GM10847 (cell line): ENCODE measurements around the gene OLFML2B.

Experiments used
- POLR2A ChIP-seq: IDR thresholded peaks from 2 replicates; pipeline ENCODE4 v1.6.1; 2011; ENCODE audit not compliant: insufficient read length; ENCODE audit errors: extremely low read depth

OLFML2B gene

DNA sequence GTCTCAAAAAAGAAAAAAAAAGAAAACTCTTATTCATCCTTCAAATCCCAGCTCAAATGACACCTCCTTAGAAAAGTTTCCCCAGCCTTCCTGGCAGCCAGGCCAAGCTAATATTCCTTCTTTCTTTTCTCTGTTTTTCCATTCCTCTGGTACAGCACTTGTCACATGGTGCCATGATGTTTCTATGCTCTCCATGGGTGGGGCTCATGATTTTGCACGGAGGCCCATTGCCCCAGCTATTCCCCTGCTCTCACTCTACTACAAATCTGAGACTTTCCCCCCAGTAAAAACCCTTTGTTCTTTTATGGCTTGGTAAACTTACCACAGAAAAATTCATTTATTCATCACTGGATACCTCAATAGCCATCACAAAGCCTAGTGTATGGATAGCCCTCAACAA is 26.5 kb downstream of the OLFML2B start:
- TF ChIP-seq POLR2A: no peak

DNA sequence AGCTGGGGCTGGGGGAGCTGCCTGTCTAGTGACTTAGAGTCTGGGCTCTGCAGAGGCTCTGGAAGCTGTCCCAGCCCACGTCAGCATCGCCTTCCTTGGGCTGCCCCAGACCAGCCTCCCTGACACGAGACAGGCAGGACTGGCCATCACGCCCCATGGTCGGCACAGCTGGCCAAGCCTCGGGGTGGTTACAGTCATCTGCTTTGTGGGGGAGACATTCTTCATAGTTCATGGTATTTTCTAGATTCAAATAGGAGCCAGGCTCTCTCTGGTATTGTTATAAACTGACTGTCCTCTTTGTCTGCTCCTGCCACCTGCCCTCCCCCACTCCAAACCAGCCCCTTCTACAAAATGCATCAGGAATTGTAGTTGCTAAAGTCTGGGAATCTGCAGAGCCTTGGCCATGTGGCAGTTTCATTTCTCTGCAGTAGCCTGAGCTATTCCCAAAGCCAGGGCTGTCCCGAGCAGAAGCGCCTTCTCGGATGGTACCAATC is 29.4 kb downstream of the OLFML2B start:
- no peak for TF ChIP-seq POLR2A

DNA sequence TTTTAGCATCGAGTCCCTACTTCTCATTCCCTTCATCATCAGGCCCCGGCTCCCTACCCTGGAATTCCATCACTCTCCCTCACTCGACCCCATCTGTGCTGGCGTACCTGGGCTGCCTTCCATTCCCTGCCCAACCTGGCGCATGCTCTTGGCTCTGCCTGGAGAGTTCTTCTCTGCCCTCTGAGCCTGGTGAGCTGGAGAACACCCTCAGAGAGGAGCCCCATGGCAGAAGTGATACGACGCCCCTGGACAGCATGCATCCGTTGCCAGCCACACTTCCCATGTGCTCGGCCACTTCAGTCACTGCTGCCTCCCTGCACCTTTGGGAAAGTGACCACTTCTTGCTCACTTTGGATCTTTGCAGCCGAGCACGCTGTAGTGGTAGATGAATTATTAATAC is 30.1 kb downstream of the OLFML2B start:
- no peak for TF ChIP-seq POLR2A

DNA sequence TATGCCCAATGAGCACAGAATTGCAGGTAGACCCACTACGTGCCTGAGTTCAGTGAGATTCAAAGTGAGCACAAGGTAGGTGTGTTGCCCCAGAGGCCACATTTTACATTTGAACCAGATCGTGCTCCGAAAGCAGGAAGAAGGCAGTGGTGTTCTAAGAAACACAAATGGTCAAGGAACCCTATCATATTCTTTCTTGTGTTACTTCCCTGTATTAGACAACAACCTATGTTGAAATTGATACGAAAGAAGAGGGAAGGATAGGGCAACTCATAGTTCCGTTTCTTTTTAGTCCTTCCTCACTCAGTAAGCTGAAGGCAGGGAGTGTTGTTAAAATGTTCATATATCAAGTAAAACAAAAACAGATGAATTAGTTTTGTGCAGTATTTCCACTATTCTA is 33.9 kb downstream of the OLFML2B start:
- no peak for TF ChIP-seq POLR2A

DNA sequence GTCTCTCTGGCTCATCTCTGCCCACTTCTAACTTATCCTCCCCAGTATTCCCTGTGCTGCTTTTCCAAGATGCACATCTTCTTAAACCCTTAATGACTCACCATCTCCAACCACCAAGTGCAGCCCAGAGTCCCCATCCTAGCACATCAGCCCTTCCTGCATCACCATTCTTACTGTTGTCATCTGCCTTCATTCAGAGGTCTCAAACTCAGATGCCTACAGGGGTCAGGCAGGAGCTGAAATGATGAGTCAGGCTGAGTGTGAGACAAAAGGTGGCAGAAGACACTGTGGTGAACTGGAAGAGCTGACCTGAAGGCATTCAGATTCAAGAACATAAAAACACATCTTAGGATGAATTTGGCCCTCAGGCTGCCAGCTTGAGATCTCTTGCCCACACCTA is 34.6 kb downstream of the OLFML2B start:
- TF ChIP-seq POLR2A: no peak

DNA sequence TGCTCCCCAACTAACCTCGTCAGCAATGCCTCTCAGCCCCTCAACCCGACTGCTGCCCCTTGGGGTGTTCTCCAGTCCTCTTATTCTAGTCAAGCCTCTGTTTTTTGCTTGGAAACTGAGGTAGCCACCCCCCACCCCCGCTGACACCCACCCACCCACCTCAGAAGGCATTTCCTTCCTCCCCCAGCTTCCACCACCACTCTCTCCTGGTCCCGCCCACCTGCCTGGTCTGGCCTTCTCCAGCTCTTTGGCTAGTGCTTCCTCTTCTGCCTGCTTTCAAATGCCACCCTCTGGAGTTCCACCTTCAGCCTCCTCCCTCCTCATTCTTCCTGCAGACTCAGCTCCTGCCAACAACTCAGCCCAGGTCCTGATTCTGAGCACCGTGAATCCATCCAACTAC is 35.3 kb downstream of the OLFML2B start:
- no peak for TF ChIP-seq POLR2A

DNA sequence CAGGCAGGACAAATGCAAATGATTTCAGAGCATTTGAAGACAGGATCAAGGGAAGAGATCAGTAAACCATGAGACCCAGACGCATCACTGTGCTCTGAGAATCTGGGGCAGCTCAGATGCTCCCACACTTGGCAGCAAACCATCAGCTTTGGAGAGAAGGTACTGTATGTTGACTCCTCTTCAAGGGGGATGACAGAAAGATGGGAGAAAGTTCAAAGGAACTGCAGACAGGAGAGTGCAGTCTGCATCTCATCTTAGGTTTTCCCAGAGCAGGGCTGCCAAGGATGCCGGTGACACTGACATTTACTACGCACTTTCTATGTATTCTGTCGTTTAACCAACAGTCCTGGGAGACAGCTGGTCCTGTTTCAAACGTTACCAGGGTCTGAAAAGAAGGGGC is 35.8 kb downstream of the OLFML2B start:
- no peak for TF ChIP-seq POLR2A

DNA sequence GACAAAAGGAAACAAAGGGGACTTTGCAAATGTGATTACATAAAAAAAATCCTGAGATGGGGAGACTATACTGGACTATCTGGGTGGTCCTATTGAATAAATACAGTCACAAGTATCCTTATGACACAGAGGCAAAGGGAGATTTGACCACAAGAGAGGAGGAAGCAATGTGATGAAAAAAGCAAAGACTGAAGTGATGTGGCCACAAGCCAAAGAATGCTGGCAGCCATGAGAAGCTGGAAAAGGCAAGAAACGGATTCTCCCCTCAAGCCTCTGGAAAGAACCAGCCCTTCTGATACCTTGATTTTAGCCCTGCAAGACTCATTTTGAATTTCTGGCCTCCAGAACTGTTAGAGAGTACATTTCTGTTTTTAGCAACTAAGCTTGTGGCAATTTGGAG is 36.4 kb downstream of the OLFML2B start:
- TF ChIP-seq POLR2A: no peak

DNA sequence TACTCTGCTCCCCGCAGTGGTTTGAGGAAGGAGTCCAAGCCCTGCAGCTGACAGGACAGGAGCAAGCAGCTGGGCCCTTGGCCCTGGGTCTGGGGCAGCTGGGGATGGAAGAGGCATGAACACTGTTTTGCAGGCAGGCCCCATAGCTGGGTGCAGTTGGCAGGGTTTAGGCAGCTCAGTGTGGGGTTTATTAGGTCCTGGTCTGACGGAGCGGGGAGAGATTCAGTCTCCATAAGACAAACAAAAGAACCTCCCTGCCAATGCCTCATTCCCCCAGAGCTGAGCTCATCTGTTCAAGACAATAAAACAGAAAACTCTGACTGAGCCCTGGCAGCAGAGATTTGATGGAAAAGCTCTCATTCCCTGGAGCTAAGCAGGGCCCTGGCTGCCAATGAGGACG is 37.3 kb downstream of the OLFML2B start:
- no peak for TF ChIP-seq POLR2A

DNA sequence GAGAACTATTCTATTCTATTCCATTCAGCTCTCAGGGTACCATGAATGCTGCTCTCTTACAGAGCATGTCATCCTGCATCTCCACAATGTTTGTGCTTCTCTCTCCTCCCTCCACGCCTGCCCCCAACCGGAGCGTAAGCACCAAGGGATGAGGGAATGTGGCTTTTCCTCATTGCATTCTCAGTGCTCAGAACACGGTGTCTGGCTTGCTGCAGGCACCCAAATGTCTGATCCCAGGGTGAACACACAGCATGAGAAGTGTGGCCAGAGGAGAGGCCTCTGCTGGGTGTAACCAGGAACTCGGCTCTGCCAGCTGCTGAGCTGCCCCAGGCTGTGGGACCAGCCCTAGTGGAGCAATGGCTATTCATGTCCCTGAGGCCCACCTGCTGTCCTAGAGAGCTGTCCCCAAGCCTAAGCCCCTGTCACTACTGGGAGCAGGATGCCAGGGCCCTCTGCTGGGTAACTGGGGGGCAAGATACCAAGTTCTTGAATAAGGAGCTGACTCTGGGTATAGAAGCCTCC is 38.3 kb downstream of the OLFML2B start:
- no peak for TF ChIP-seq POLR2A

DNA sequence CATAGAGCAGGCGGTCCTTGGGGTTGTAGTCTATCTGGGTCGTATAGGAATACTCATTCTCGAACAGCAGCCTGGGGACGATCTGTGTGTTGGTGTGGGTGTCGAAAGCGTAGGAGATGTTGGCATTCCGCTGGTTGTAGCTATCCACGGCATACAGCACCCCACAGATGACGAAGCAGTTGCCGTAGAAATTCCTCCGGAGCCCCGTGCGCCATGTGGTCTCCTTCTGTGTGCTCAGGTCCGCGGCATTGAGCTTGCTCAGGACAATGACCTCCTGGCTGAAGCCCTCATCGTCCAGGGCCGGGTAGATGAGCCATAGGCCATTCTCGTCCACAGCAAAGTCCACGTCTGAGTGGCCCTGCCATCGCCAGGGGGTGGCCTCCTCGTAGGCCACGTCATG is 39.9 kb downstream of the OLFML2B start:
- no peak for TF ChIP-seq POLR2A

DNA sequence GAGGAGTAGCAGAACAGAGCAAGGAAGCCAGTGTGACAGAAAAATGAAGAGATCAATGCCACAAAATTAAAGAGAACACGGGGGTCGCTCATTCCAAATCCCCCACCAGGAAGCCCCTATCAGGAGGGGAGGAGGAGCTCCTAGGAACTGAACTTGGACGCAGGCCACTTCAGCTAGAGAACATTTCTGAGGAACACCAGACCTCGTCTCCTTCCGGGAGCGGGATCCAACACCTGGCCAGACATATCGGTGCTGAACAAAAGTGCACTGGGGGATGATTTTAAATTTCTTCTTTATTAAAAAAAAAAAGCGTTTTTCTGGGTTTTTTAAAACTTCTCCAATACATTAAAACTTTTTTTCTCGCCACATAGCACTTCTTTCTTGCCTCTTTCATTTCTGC is 40.8 kb downstream of the OLFML2B start:
- no peak for TF ChIP-seq POLR2A

DNA sequence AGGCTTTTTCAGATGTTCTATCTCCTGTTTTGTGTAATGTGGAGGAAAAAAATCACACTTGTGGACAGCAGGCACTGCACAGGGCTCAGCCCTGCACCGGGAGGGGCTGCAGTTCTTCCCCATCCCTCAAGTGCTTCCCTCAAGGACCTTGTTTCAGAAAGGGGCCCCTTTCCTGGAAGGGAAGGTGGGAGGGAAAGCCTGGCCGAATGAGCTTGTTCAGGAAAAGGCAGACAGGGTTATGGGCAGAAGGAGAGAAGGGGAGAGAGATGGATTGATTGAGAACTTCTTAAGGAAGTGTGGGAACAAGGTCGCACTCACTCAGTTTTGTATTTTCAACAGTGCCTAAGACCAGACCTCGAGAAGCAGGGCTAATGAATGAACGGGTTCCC is 41.2 kb downstream of the OLFML2B start:
- no peak for TF ChIP-seq POLR2A

DNA sequence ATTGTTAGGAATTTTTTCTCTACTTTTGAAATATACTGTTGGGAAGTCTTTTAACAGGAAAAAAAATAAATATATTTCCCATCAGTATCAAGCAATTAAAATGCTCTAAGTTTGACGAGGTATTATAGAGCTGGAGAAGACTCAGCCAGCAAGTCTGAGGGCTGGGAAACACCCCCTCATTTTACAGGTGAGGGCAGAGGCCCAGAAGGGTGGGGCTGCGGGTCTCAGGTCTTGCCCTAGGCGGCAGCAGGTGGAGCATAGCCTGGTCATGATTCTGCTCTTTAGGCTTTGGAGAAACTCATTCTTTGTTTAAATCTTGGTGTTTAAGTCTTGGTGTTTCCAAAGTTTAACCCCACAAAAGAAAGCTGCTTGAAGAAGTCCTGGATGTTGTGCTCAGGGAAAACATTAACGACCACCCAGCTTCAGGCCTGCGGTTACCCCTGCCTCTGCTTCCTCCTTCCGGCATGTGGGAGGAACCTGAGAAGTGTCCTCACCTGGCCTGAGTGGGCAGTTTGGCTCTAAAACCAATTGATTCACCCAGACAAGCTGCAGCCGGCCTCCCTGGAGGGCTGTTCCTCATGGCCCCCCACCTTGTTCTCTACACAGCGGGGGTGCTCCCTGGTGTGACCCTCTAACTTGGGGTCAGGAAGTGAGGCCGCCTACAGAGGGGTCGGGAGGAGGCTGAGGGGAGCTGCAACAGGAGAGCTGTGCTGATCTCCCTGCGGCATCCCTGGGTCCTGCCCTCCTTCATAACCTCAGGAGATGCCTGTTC is 41.7 kb downstream of the OLFML2B start:
- TF ChIP-seq POLR2A: no peak

DNA sequence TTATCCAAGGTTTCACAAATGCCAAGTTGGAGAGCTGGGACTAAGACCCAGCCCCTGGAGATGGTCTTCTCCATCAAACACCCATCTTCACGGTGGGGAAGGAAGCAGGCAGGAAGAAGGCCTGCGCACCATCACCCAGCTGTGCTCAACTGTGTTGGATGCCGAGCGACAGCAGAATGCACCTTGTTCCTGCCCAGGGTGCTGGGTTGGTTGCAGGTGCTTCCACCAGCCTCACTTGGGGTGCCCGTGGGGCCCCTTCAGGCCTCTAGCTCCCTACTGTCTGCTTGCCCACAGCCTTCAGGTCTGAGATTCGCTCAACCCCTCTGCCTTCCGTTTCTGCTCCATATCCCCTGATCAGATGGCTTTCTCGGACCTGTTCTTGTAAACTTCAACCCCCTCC is 42.5 kb downstream of the OLFML2B start:
- TF ChIP-seq POLR2A: no peak

DNA sequence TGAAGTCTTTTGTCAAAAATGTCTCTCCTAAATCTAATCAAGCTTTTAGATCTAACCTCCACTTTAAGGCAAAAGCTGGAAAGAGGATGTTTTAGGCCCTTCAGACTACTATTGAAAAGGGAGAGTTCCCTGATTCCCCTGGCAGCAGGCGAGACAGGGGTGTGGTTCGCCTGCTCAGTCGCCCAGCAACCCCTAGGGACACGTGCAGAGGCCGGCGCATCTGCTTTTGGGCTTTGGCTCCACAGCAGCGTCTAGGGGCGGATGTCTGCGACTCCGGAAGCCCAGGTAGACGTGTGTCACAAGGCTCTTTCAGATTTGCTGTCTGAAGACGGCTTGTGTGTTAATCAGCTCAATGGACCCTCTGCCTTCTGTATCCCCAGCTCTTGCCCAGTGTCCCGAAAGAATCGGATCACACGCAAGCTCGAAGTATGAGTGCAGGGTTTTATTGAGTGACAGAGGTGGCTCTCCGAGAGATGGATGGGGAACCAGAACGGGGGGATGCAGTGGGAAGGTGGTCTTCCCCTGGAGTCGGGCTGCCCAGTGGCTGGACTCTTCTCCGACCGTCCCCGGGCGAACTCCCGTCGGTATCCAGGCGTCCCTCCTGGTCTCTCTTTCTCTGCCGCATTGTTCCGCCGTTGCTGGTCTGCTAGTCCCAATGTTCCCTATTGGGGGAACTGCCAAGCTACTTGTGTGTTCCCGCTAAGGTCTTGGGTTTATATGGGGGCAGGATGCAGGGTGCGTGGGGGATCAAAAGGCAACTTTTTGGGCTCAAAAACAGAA is 45.5 kb downstream of the OLFML2B start:
- no peak for TF ChIP-seq POLR2A

DNA sequence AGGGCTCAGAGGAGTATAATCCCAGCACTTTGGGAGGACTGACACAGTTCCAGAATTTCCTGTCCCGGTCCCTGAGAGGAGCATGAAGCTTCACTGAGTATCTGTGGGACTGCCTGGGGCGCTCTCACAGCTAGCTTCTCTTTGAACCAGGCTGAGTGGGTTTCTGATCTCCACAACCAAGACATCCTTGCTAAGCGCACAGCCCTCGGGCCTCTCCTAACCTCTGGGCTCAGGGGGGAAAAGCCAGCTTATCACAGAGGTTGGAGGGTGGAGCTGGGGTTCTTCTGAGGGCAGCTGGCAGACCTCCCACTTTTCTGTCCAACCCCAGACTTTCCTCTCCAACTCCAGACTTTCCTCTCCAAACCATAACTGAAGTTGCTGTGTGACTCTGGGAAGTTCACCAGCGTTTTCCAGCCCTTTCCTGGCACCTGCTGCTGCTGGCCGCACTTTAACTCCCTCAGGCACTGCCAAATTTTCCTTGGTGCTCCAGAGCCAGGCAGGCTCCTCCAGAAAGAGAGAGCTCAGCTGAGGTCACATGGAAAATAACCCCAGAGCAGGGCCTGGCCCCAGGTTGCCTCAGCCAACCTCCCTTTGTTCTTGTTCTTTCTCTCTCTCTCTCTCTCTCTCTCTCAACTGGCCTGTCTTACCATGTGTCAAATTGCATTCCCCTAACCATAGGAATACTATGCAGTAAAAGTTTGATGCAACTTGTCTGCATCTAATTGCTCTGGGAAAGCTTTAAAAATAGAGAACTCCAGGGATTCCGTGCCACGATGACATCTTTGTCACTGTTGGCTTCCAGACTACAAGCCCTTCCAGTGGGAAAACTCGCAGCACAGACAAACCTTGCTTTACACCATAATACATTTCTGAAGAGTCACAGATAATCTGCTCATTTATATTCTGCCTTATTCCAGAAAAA is 49.5 kb downstream of the OLFML2B start:
- no peak for TF ChIP-seq POLR2A
